ENCODE measurements around the gene SASH1. TPM values are rescaled to one million over a fixed set of nuclear protein-coding genes. Genes with fewer than 3 reads are reported as not detected.

The SASH1 gene
- total RNA-seq, 2 donors from 2014 or later, result 14.9 to 16.4 TPM

GRCh38 chr6:148298683-148299082 lies 44.0 kb upstream of the SASH1 start:
- H3K9ac ChIP-seq (ENCODE audit: low read depth in 2 of 2, low read length in 2 of 2), result no peak overlapping the region
- intact Hi-C loops (cut with DNase I), result no loop called here

GRCh38 chr6:148303616-148304015 lies 39.0 kb upstream of the SASH1 start:
- Histone ChIP-seq H3K9ac (ENCODE audit: low read depth in 2 of 2, low read length in 2 of 2) (no peak overlapping the region), H3K27me3 (no peaks in the 10 kb centered on the region), H3K4me3 (no peak overlapping the region), H3K4me1 (no peaks in the 10 kb centered on the region), H3K36me3 (no peaks in the 10 kb centered on the region), H3K9me3 (no peaks in the 10 kb centered on the region), H3K27ac (no peak overlapping the region)
- intact Hi-C loops (cut with DNase I), result no loop called here
- no peak for DNase-seq
- TF ChIP-seq CTCF (IDR thresholded peaks at IDR 0.05), result no peak

More at GRCh38 chr6:148298683-148299082, 44.0 kb upstream of the SASH1 start:
- H3K4me3 ChIP-seq, result no peak overlapping the region
- no peaks in the 10 kb centered on the region for H3K36me3 ChIP-seq
- no peaks in the 10 kb centered on the region for H3K9me3 ChIP-seq
- no peak for TF ChIP-seq CTCF (IDR thresholded peaks at IDR 0.05)
- H3K27ac ChIP-seq, result no peak overlapping the region
- no peak for DNase-seq
- H3K4me1 ChIP-seq, result no peaks in the 10 kb centered on the region
- no peaks in the 10 kb centered on the region for H3K27me3 ChIP-seq

GRCh38 chr6:148304976-148305375 lies 37.7 kb upstream of the SASH1 start:
- Histone ChIP-seq H3K9ac (ENCODE audit: low read depth in 2 of 2, low read length in 2 of 2) (no peak overlapping the region), H3K4me3 (no peak overlapping the region), H3K27me3 (no peaks in the 10 kb centered on the region), H3K9me3 (no peaks in the 10 kb centered on the region), H3K36me3 (no peaks in the 10 kb centered on the region), H3K27ac (no peak overlapping the region), H3K4me1 (no peaks in the 10 kb centered on the region)
- no peak for DNase-seq
- intact Hi-C loops (cut with DNase I), result no loop called here
- no peak for TF ChIP-seq CTCF (IDR thresholded peaks at IDR 0.05)

GRCh38 chr6:148306286-148306685 lies 36.4 kb upstream of the SASH1 start:
- no peak overlapping the region for H3K4me3 ChIP-seq
- no peaks in the 10 kb centered on the region for H3K36me3 ChIP-seq
- H3K9ac ChIP-seq (ENCODE audit: low read depth in 2 of 2, low read length in 2 of 2), result no peak overlapping the region
- no peaks in the 10 kb centered on the region for H3K27me3 ChIP-seq
- no peak for DNase-seq
- TF ChIP-seq CTCF (IDR thresholded peaks at IDR 0.05), result no peak
- no peak overlapping the region for H3K27ac ChIP-seq
- no peaks in the 10 kb centered on the region for H3K9me3 ChIP-seq
- no peaks in the 10 kb centered on the region for H3K4me1 ChIP-seq
- intact Hi-C loops (cut with DNase I), result no loop called here

GRCh38 chr6:148307405-148307804 lies 35.2 kb upstream of the SASH1 start:
- Histone ChIP-seq H3K4me1 (no peaks in the 10 kb centered on the region), H3K27me3 (no peaks in the 10 kb centered on the region), H3K36me3 (no peaks in the 10 kb centered on the region), H3K27ac (no peak overlapping the region), H3K9ac (ENCODE audit: low read depth in 2 of 2, low read length in 2 of 2) (no peak overlapping the region), H3K4me3 (no peak overlapping the region), H3K9me3 (no peaks in the 10 kb centered on the region)
- no peak for TF ChIP-seq CTCF (IDR thresholded peaks at IDR 0.05)
- no peak for DNase-seq
- intact Hi-C loops (cut with DNase I), result no loop called here

- Histone ChIP-seq H3K36me3 (no peaks in the 10 kb centered on the region), H3K4me3 (no peak overlapping the region), H3K4me1 (no peaks in the 10 kb centered on the region), H3K9me3 (no peaks in the 10 kb centered on the region), H3K27ac (no peak overlapping the region), H3K27me3 (no peaks in the 10 kb centered on the region), H3K9ac (ENCODE audit: low read depth in 2 of 2, low read length in 2 of 2) (no peak overlapping the region)
- DNase-seq, result no peak
- TF ChIP-seq CTCF (IDR thresholded peaks at IDR 0.05), result no peak
- intact Hi-C loops (cut with DNase I), result no loop called here
Measured at GRCh38 chr6:148309301-148309700, 33.3 kb upstream of the SASH1 start.
